HepG2 (cell line): ENCODE measurements around the gene YIPF1. TPM values are rescaled to one million over a fixed set of nuclear protein-coding genes. Genes with fewer than 3 reads are reported as not detected.

Source experiments
- ARID5B ChIP-seq: IDR thresholded peaks from 2 replicates; pipeline ENCODE4 v1.4.0; 2020; ENCODE audit warnings: mild to moderate bottlenecking, missing genetic modification reagents
- ELF3 ChIP-seq: IDR thresholded peaks from 2 replicates; pipeline ENCODE4 v1.6.1; 2016; ENCODE audit warnings: missing genetic modification reagents, missing compliant biosample characterization
- EZH2 ChIP-seq: conservative IDR thresholded peaks from 2 replicates; pipeline ENCODE4 v1.6.1; 2012; ENCODE audit warnings: mild to moderate bottlenecking, low read depth, low read length, moderate library complexity
- FOXA3 ChIP-seq: IDR thresholded peaks from 2 replicates; pipeline ENCODE4 v1.6.1; 2016; ENCODE audit warnings: missing genetic modification reagents, missing compliant biosample characterization
- HDAC2 ChIP-seq: sonication (generic); formaldehyde crosslinking; IDR thresholded peaks from 2 replicates; pipeline ENCODE4 v1.4.0; 2020; ENCODE audit warnings: missing genetic modification reagents
- LBX2 ChIP-seq: sonication (generic); formaldehyde crosslinking; IDR thresholded peaks from 2 replicates; pipeline ENCODE4 v1.5.0; 2020; ENCODE audit warnings: missing genetic modification reagents, mild to moderate bottlenecking, borderline replicate concordance
- NR2F6 ChIP-seq, 2 experiments: IDR thresholded peaks; 2 replicates each; pipeline ENCODE4 v1.6.1; 2016; ENCODE audit warnings: antibody characterized with exemption in 1 of 2, mild to moderate bottlenecking in 1 of 2
- RELA ChIP-seq: sonication (generic); formaldehyde crosslinking; IDR thresholded peaks from 2 replicates; pipeline ENCODE4 v1.4.0; 2020; ENCODE audit warnings: missing genetic modification reagents
- RNF219 ChIP-seq: sonication (generic); formaldehyde crosslinking; IDR thresholded peaks from 2 replicates; pipeline ENCODE4 v1.5.0; 2020; ENCODE audit warnings: mild to moderate bottlenecking, missing genetic modification reagents
- SNRNP70 ChIP-seq: fragments of 200-400 bp; formaldehyde crosslinking; IDR thresholded peaks from 2 replicates; pipeline ENCODE4 v1.6.1; 2017; ENCODE audit warnings: mild to moderate bottlenecking, low read depth, low read length, moderate library complexity
- TEAD2 ChIP-seq: sonication (generic); formaldehyde crosslinking; IDR thresholded peaks from 2 replicates; pipeline ENCODE4 v1.9.0; 2021; ENCODE audit warnings: missing genetic modification reagents
- TEAD3 ChIP-seq: optimal IDR thresholded peaks from 2 replicates; pipeline ENCODE3; 2016; ENCODE audit warnings: borderline replicate concordance
- ZFP37 ChIP-seq: sonication (generic); formaldehyde crosslinking; IDR thresholded peaks from 2 replicates; pipeline ENCODE4 v1.4.0; 2020; ENCODE audit warnings: missing genetic modification reagents, borderline replicate concordance
- polyA plus RNA-seq, 8 experiments: library from polyadenylated mRNA; depleted of rRNA in 3 of 8; stranded (reverse) in 7 of 8; unstranded in 1 of 8; fragments of >200 nt; fragmentation: Illumina TruSeq in 4 of 8; extraction: Trizol in 4 of 8; gene quantifications; 2 replicates each; pipeline versions ENCODE4 v1.2.1 to v1.2.3, GENCODE V29; 2011 to 2016; ENCODE audit warnings: low read depth in 4 of 8, missing spikeins in 1 of 8, mixed read lengths in 1 of 8; ENCODE audit not compliant: insufficient read depth in 1 of 8
- total RNA-seq, 5 experiments: library from RNA; depleted of rRNA; stranded (reverse); fragments of >200 nt; fragmentation: Illumina TruSeq; extraction: Trizol; gene quantifications; 2 replicates each; pipeline ENCODE4 v1.2.3, GENCODE V29; 2016; ENCODE audit warnings: low read depth in 1 of 5
- TF ChIP-seq, protein P1 (sequence below): sonication (generic); formaldehyde crosslinking; IDR thresholded peaks from 2 replicates; pipeline ENCODE4 v1.5.1; 2020; ENCODE audit warnings: missing genetic modification reagents, mild to moderate bottlenecking, borderline replicate concordance
- TF ChIP-seq, protein P2 (sequence below): IDR thresholded peaks from 2 replicates; pipeline ENCODE4 v1.6.1; 2018; ENCODE audit warnings: missing genetic modification reagents
- TF ChIP-seq, protein P3 (sequence below): IDR thresholded peaks from 2 replicates; pipeline ENCODE4 v1.6.1; 2012; ENCODE audit warnings: low read depth, low read length, improper control_type of control experiment

The YIPF1 gene
- total and polyA plus RNA-seq, 2 of the 13 experiments (the other 11 are each of a cell fraction or from before 2014, with no cell fraction given) = 21.1 to 31.9 TPM

DNA sequence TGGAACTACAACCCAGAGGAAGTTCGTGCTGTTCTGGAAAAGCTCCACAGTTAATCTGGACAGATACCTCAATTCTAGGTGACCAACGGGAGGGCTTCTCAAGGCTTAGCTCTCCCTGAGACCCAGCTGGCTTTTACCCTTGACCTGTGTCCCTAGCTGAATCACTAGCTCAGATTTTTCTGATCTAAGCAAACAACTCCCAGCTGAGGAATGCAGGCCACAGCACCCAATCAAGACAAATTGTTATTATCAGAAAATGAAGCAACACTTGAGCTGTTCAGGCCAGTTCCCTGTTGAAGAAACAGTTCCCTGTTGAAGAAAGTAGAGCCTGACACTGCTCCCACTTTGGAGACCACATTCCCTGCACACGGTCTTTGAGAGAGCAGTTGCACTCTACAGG lies 20.3 kb upstream of the YIPF1 start (continued):
- TF ChIP-seq, protein P1, sequence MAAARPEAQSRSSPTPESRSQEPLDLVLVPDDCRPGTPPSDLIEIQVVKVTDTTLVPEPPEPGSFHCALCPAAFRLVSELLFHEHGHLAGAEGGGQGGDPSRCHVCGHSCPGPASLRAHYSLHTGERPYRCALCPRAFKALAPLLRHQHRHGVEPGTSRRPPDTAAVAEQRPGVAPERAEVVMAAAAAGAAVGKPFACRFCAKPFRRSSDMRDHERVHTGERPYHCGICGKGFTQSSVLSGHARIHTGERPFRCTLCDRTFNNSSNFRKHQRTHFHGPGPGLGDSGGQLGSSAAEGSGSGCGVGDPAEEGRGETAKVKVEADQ (CRISPR knock-in tag) = no peak
- TF ChIP-seq ELF3 (no peak), RELA (CRISPR knock-in tag) (no peak), EZH2 (no peak), HDAC2 (peak; percentile 50; the same call in 1 of the 2 replicates), LBX2 (no peak), RNF219 (CRISPR knock-in tag) (no peak), ZFP37 (CRISPR knock-in tag) (no peak), NR2F6 (IDR thresholded peaks at IDR 0.05) (peak; percentile 81), NR2F6 (CRISPR knock-in tag; IDR thresholded peaks at IDR 0.05) (peak; percentile 81), TEAD2 (no peak), SNRNP70 (no peak), TEAD3 (CRISPR knock-in tag) (peak; percentile 75), FOXA3 (CRISPR knock-in tag) (peak; percentile 50), ARID5B (peak; percentile 55; the same call in 1 of the 2 replicates)
- TF ChIP-seq, protein P2, sequence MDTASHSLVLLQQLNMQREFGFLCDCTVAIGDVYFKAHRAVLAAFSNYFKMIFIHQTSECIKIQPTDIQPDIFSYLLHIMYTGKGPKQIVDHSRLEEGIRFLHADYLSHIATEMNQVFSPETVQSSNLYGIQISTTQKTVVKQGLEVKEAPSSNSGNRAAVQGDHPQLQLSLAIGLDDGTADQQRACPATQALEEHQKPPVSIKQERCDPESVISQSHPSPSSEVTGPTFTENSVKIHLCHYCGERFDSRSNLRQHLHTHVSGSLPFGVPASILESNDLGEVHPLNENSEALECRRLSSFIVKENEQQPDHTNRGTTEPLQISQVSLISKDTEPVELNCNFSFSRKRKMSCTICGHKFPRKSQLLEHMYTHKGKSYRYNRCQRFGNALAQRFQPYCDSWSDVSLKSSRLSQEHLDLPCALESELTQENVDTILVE (CRISPR knock-in tag) = no peak
- TF ChIP-seq, protein P3, sequence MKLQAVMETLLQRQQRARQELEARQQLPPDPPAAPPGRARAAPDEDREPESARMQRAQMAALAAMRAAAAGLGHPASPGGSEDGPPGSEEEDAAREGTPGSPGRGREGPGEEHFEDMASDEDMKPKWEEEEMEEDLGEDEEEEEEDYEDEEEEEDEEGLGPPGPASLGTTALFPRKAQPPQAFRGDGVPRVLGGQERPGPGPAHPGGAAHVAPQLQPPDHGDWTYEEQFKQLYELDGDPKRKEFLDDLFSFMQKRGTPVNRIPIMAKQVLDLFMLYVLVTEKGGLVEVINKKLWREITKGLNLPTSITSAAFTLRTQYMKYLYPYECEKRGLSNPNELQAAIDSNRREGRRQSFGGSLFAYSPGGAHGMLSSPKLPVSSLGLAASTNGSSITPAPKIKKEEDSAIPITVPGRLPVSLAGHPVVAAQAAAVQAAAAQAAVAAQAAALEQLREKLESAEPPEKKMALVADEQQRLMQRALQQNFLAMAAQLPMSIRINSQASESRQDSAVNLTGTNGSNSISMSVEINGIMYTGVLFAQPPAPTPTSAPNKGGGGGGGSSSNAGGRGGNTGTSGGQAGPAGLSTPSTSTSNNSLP = peak; percentile 70
